Esophagus mucosa (tissue), 1 donor: ENCODE data around the gene TIMM8B. TPM values are rescaled to one million over a fixed set of nuclear protein-coding genes. Genes with fewer than 3 reads are reported as not detected.
"Not testable (repeated sequence)": the region's sequence is repeated elsewhere in the genome, so short reads cannot be mapped to it uniquely, and the experiment has no call there.

Experiments
- ATAC-seq: fragments of 200-7000 bp; cut with Tn5 transposase; one replicate; pipeline ENCODE4 v1.9.1; 2020
- total RNA-seq: library from RNA; stranded (reverse); gene quantifications from one replicate; pipeline ENCODE4 v1.2.4, GENCODE V29; 2023
- donor health status: DM: yes; HTN: yes; CAD: no.

Gene TIMM8B
- total RNA-seq, 1 donor from 2014 or later: 83.4 TPM

DNA sequence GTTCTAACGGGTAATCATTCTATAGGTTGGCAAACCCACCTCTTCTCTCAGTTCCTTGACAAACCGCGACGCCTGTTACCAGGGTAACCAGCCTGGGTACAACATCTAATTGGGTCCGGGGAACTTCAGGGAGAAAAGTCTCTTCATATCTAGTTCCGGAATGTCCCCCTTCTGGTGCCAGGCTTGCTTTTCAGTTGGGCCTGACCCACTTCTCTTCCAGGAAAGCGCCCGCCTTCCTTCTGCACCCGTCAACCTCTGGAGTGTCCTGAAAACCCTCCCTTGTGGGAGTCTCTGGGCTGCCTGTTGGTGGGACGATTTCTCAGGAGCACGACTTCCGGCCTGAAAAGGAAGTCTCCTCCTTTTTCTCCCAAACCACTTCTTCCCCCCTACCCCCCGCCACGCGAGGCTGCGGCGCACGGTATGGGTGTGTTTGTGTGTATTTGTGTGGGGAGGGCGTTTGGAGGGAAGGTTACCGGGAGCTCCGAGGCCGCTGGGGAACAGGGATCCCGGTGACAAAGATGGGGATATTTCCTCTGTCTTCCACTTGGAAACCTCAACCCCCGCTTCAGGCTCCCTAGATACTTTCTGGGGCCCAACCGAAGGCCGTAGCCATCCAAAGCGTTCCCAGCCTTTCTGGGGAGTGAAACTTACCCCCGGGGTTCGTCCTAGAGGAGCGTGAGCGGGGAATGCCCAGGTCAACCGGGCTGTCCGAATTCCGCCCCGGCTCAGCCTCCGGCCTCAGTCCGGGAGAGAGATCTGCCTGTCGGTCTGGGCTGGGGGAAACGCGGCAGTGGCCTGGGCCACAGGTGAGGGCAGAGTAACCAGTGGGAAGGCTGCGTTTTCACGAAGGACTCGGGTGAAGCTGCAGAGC lies 12.4 kb downstream of the TIMM8B start, which contains the start of the genes NKAPD1 and PIH1D2:
Gene NKAPD1, plus strand, starts transcription at position 359 of the 871 bp plus-strand sequence. CDS start 1,276 bp downstream, outside the sequence.
Gene PIH1D2, minus strand, starts transcription at position 77 of the 871 bp plus-strand sequence. CDS start 843 bp downstream, outside the sequence.
- peak; percentile 87 for ATAC-seq

DNA sequence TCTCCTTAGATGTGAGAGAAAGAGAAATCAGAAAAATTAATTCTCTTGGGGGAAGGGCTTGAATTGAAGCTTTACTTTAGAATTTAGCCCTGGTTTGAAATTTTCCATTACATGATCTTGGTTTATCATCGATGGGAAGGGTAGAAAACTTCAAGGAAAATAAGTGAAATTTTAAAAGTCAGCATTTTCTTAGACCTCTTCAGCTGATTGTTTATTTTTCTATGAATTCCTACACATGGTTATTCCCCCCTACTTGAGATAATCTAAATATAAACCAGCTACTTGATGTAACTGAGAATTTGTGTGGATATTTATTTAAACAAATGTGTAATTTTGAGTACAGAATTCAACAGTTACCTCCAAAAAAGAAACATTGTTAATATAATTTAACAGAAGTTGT lies 23.6 kb downstream of the TIMM8B start:
- no peak for ATAC-seq

DNA sequence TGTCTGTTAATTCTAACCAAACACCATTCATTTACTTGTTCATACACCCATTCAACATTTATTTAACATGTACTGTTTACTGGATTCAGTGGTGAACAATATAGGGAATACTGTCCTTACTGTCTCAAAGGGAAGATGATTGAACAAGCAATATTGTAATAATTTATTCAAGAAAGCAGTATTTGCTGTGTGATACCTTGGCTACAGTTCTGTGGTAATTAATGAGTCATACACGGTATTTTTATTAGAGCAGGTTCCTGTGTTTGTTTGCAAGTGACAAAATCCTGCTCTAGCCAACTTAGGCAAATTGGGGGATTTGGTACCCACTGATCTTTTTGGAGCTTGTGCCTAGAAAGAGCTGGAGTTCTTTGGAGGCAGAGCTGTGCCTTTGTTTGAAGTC lies 28.5 kb downstream of the TIMM8B start:
- no peak for ATAC-seq

DNA sequence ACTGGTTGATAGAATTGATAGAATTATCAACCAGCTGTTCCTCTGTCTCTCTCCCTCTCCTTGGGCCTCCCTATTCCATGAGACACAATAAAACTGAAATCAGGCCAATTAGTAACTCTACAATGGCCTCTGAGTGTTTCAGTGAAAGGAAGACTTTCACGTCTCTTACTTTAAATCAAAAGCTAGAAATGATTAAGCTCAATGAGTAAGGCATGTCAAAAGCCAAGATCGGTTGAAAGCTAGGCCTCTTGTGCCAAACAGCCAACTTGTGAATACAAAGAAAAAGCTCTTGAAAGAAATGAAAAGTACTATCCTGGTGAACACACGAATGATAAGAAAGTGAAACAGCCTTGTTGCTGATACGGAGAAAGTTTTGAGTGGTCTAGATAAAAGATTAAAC lies 29.4 kb downstream of the TIMM8B start:
- no peak for ATAC-seq

DNA sequence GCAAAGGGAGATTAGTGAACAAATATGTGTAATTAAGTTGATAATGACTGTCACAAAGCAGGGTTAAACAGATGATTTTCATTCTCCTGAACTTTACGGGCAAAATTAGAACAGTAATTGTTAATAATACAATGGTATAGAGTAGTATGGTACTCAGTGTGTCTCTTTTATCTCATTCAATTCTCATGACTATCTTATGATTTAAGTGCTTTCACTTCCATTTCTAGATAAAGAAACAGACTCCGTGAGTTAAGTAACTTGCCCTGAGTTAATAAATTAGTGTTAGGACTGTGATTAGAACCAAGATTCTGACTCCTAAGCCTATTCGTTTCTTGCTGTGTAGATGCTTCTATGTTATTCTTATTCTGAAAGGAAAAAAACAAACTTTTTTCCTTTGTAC lies 34.8 kb downstream of the TIMM8B start:
- no peak for ATAC-seq

DNA sequence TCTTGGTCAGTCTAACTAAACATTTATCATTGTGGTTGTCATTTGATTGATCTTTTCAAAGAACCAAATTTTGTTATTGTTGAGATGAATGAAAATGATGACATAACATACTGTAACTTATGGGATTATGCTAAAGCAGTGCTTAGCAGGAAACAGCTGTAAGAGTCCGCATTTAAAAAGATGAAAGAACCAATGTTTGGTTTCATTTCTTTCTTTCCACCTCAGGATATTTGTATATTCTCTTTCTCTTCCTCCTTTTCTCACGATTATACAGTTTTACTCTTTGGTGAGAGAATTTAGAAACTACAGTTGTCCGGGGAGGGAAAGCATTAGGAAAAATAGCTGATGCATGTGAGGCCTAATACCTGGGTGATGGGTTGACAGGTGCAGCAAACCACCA lies 35.8 kb downstream of the TIMM8B start:
- no peak for ATAC-seq

DNA sequence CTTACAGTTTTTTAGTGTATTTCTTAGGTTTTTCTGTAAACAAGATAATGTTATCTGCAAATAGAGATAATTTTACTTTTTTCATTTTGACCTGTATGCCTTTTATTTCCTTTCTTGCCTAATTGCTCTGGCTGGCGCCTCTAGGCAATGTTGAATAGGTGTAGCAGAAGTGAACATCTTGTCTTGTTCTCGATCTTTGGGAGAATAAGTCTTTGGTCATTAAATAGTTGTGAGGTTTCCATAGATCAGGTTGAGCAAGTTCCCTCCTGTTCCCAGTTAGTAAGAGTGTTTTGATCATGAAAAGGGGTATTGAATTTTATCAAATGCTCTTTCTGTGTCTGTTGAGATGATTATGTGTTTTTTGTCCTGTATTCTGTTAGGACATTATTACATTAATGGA lies 36.8 kb downstream of the TIMM8B start:
- peak; percentile 52 for ATAC-seq

DNA sequence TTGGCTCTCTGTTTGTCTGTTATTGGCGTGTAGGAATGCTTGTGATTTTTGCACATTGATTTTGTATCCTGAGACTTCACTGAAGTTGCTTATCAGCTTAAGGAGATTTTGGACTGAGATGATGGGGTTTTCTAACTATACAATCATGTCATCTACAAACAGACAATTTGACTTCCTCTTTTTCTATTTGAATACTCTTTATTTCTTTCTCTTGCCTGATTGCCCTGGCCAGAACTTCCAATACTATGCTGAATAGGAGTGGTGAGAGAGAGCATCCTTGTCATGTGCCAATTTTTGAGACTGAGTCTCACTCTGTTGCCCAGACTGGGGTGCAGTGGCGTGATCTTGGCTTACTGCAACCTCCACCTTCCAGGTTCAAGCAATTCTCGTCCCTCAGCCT lies 38.3 kb downstream of the TIMM8B start:
- not testable (repeated sequence) for ATAC-seq

DNA sequence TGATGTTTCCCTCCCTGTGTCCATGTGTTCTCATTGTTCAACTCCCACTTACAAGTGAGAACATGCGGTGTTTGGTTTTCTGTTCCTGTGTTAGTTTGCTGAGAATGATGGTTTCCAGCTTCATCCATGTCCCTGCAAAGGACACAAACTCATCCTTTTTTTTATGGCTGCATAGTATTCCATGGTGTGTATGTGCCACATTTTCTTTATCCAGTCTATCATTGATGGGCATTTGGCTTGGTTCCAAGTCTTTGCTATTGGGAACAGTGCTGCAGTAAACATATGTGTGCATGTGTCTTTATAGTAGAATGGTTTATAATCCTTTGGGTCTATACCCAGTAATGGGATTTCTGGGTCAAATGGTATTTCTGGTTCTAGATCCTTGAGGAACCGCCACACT lies 39.9 kb downstream of the TIMM8B start:
- ATAC-seq: not testable (repeated sequence)

DNA sequence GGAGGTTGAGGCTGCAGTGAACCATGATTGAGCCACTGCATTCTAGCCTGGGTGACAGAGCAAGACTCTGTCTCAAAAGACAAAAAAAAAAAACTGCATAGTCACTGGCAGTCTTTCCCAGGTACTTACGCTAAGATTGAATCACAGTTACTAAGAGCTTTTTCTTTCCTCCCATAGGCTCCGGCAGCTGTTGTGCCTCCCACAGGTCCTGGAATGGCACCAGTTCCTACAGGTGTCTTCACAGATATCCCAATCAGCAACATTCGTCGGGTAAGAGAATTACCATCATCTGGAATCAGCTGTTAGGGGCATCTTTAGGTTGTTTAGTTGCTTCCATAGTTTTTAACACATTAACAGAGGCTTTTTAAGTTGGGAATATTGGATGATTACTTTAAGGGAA lies 41.6 kb downstream of the TIMM8B start:
- no peak for ATAC-seq

DNA sequence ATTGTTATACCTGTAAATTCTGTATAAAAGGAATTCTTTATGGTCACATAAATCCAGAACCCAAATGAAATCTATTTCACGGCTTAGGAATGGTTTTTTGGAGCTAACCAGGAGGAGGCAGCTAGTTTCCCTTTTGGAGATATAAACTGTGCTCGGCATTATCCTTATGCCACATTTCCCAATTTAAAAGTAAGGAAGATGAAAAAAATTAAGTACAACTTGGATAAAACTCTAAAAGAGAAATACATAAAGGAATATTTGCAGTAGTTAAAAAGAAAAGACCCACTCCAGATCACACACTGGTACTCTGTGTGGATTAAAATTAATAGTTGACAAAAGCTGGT lies 43.6 kb downstream of the TIMM8B start:
- ATAC-seq: no peak

DNA sequence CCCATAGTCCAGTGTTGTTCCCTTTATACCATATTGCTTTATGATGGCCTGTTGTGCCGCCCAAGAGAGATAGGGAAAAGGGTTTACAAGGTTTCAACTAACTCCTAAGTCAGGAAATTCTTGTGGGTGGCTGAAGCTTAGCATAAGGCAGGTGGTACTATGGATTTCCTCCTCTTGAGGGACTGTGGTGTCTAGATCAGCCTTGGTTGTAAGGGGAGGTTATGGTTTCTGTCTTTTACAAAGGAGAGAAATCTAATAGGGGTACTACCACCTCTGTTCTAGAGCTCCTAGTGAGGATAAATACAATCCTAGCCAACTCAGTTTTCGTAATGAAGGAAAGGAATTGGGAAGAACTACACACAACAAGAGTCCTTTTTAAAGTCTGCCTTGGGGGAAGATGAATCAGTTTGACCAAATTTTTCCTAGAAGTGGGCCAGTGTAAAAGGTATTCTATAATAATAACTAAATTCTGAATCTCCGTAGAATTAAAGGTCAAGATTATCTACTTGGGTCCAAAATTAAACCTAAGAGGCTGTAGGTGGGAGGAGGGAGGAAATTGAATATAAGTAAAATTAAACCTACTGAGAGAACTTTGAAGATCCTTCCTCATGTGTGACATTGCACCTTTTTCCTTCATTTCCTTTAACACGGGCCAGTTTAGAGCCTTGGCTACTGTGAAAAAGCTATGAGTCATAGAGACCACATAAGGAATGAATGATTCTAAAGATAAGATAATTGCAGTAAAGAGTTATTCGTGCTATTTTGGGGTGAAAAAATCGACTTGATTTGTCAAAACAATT lies 44.2 kb downstream of the TIMM8B start:
- ATAC-seq: no peak

DNA sequence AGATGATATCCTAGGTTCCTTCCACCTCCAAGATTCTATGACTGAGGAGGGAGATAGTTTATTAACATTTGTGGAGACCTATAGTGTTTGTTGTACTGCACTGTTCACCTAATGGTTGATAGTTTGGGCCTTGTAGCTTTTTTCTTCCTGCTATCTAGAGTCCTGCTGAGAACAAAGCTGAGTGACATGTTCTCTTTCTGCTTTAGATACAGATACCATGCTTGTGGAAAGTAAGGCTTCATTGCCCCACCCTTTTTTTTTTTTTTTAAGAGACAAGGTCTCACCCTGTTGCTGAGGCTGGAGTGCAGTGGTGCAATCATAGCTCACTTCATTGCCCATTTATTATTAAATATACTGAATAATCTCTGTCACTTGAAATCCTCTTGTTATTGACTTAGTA lies 49.0 kb downstream of the TIMM8B start:
- peak; percentile 13 for ATAC-seq

Other genes with a start within 250 kb of the TIMM8B start
- 20.7 TPM for gene ALG9, start 215.2 kb downstream of the TIMM8B start, total RNA-seq
- gene FDXACB1, start 207.6 kb downstream of the TIMM8B start, total RNA-seq: 1.8 TPM
- gene CFAP68, start 207.2 kb downstream of the TIMM8B start, total RNA-seq: 22.5 TPM
- 19.6 TPM for gene CRYAB, start 175.0 kb downstream of the TIMM8B start, total RNA-seq
- 0.32 TPM for gene HSPB2, start 174.0 kb downstream of the TIMM8B start, total RNA-seq
- gene C11orf52, start 167.8 kb downstream of the TIMM8B start, total RNA-seq: 3.5 TPM
- gene DIXDC1, start 149.4 kb downstream of the TIMM8B start, total RNA-seq: 3.3 TPM
- 37.1 TPM for gene DLAT, start 61.3 kb downstream of the TIMM8B start, total RNA-seq
- 1.6 TPM for gene PIH1D2, start 12.7 kb downstream of the TIMM8B start, total RNA-seq
- 11.8 TPM for gene NKAPD1, start 12.5 kb downstream of the TIMM8B start, total RNA-seq
- gene SDHD, start 117 bp upstream of the TIMM8B start, total RNA-seq: 109 TPM
- gene IL18, start 77.3 kb upstream of the TIMM8B start, total RNA-seq: 41.8 TPM
- gene TEX12, start 80.6 kb upstream of the TIMM8B start, total RNA-seq: 0.16 TPM
- 5.7 TPM for gene BCO2, start 88.8 kb upstream of the TIMM8B start, total RNA-seq
- gene PTS, start 139.7 kb upstream of the TIMM8B start, total RNA-seq: 32.5 TPM
- not detected for gene PLET1, start 174.1 kb upstream of the TIMM8B start, total RNA-seq